Measurements from ENCODE around the gene ASH1L. TPM values are rescaled to one million over a fixed set of nuclear protein-coding genes. Genes with fewer than 3 reads are reported as not detected.
"Not testable (repeated sequence)": the region's sequence is repeated elsewhere in the genome, so short reads cannot be mapped to it uniquely, and the experiment has no call there.

Gene ASH1L
- total and polyA plus RNA-seq, 9 of the 15 experiments (the other 6 are each of a cell fraction or from before 2014, with no cell fraction given): 2.0 to 23.3 (median 14.6) TPM

DNA sequence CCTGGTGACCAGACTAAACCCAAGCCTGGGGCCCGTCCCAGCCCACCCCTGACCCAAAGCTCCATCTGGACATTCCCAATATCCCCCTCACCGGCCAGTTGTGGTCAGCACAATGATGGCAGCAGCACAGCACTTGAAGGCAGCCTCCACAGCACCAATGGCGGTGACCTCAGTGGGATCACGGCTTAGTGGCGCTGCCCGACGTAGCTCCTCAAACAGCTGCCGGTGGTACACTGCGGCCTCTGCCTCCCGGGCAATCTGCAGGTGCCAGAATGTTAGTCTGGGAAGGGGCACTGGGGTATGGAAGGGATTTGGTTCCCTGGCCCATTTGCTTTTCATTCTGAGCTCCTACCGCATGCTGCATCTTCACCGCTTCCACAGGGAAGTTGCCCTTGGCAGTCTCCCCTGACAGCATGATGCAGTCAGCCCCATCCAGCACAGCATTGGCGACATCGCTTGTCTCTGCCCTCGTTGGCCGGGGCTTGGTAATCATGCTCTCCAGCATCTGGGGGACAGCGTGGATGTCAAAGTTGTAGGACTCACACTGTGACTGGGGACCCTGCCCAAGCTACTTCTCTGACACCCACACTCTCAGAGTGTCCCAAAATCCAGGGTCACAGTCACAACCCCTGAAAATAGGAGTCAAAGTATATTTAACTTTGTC, 269.4 kb downstream of the ASH1L start:
- 87% methylated on average over 16 of the region's 17 CpGs for WGBS (ENCODE audit: insufficient coverage, low coverage, missing lambda C conversion rate)
- DNase-seq (ENCODE audit: extremely low read depth in 1 of 4, low spot score in 3 of 4): no peak
- ChIA-PET POLR2A (interaction anchor here (1.1 to 1.3 kb wide), 2 partner anchors 9 to 12 kb away, joined by 3 to 5 read pairs; partner anchors contain the start of gene PKLR), CTCF (ENCODE audit: low intra/inter-chr PET ratio) (no interaction called here)
- in situ Hi-C loops (cut with MboI): no loop called here
- peak overlapping the region in 1 of 2 experiments; percentile 68; a peak in 1 of 4 replicates for H3K9ac ChIP-seq (ENCODE audit: insufficient read depth in 1 of 2, low read depth in 2 of 2, low read length in 2 of 2)
- intact Hi-C loops (cut with micrococcal nuclease): no loop called here
- no peaks in the 10 kb centered on the region for H3K9me1 ChIP-seq (ENCODE audit: control insufficient read depth, insufficient read depth, low read length)
- TF ChIP-seq TAF1 (IDR thresholded peaks at IDR 0.05; ENCODE audit: control insufficient read depth, extremely low read depth, insufficient read depth, low read length, severe bottlenecking): no peak
- TF ChIP-seq ZNF75A (CRISPR knock-in tag; IDR thresholded peaks at IDR 0.05): no peak
- no peak for TF ChIP-seq MCM7 (IDR thresholded peaks at IDR 0.05)
- TF ChIP-seq RBFOX2 (IDR thresholded peaks at IDR 0.05; ENCODE audit: low read depth, low read length): 0 out of 2 replicates have a peak, but pooled peaks have one; percentile 15
- 0 out of 2 replicates have a peak, but pooled peaks have one; percentile 24 for TF ChIP-seq POLR2G (IDR thresholded peaks at IDR 0.05; ENCODE audit: low read depth, low read length)
- TF ChIP-seq JUN (IDR thresholded peaks at IDR 0.05; ENCODE audit: borderline replicate concordance, low read depth, low read length): no peak
- no peak for TF ChIP-seq JUN (CRISPR knock-in tag; IDR thresholded peaks at IDR 0.05; ENCODE audit: borderline replicate concordance)
- TF ChIP-seq ZNF124 (CRISPR knock-in tag; IDR thresholded peaks at IDR 0.05): no peak
- H3K9me3 ChIP-seq (replicated peaks; ENCODE audit: control insufficient read depth, insufficient read depth, low read depth, low read length): no peaks in the 10 kb centered on the region
- no peak for FAIRE-seq
- H3K4me2 ChIP-seq (ENCODE audit: insufficient read depth, low read length): no peak overlapping the region
- no peaks in the 10 kb centered on the region for H3K27me3 ChIP-seq (ENCODE audit: control insufficient read depth in 2 of 2, insufficient read depth in 2 of 2, low read length in 2 of 2)
- H3K79me2 ChIP-seq (ENCODE audit: control insufficient read depth, insufficient read depth, low read length): peaks cover 12% of the 10 kb centered on the region; the same call in 1 of the 3 replicates
- H4K20me1 ChIP-seq (replicated peaks; ENCODE audit: control insufficient read depth, insufficient read depth, low read length): no peaks in the 10 kb centered on the region
- H3K4me3 ChIP-seq: no peak overlapping the region
- peaks cover 66% of the 10 kb centered on the region for H3K36me3 ChIP-seq (ENCODE audit: control insufficient read depth, insufficient read depth, low read length)
- H3K27ac ChIP-seq (ENCODE audit: extremely low read depth, low read depth, low read length): no peak overlapping the region
- H3K4me1 ChIP-seq (replicated peaks in 1 of 2; ENCODE audit: control insufficient read depth in 2 of 2, insufficient read depth in 2 of 2, low read length in 2 of 2): peaks cover 5 to 28% of the 10 kb centered on the region in 2 experiments; a peak in 4 of 5 replicates
- no peak overlapping the region for H2AFZ ChIP-seq (ENCODE audit: low read depth, low read length)
- BruUV-seq (replicated peaks): no TSS peak
- no peak for ATAC-seq

DNA sequence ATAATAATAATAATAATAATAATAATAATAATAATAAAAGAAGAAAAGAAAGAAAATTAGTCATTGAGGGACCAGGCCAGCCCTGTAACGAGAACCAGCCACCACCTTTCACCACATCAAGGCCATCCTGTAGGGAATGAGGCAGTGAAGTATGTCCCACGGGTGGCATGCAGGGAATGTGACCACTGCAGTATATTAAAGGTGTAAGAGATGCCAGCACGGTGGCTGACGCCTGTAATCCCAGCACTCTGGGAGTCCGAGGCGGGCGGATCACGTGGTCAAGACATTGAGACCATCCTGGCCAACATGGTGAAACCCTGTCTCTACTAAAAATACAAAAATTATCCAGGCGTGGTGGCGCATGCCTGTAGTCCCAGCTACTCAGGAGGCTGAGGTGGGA, 271.6 kb downstream of the ASH1L start:
- WGBS (ENCODE audit: insufficient coverage, low coverage, missing lambda C conversion rate): 92% methylated on average over 10 of the region's 10 CpGs
- H3K4me3 ChIP-seq; BruUV-seq (replicated peaks); H3K27me3 ChIP-seq (ENCODE audit: control insufficient read depth in 2 of 2, insufficient read depth in 2 of 2, low read length in 2 of 2); in situ Hi-C loops (cut with MboI); H3K9ac ChIP-seq (ENCODE audit: insufficient read depth in 1 of 2, low read depth in 2 of 2, low read length in 2 of 2); H4K20me1 ChIP-seq (replicated peaks; ENCODE audit: control insufficient read depth, insufficient read depth, low read length); ATAC-seq; H3K4me2 ChIP-seq (ENCODE audit: insufficient read depth, low read length); intact Hi-C loops (cut with micrococcal nuclease); H2AFZ ChIP-seq (ENCODE audit: low read depth, low read length); FAIRE-seq; H3K9me1 ChIP-seq (ENCODE audit: control insufficient read depth, insufficient read depth, low read length); DNase-seq (ENCODE audit: extremely low read depth in 1 of 4, low spot score in 3 of 4); H3K9me3 ChIP-seq (replicated peaks; ENCODE audit: control insufficient read depth, insufficient read depth, low read depth, low read length); H3K79me2 ChIP-seq (ENCODE audit: control insufficient read depth, insufficient read depth, low read length); H3K27ac ChIP-seq (ENCODE audit: extremely low read depth, low read depth, low read length): not testable (repeated sequence)
- CTCF ChIA-PET (ENCODE audit: low intra/inter-chr PET ratio): interaction anchor here (0.6 kb wide), 1 partner anchor 47 kb away, joined by 3 read pairs; no protein-coding TSS in a partner anchor
- Histone ChIP-seq H3K36me3 (ENCODE audit: control insufficient read depth, insufficient read depth, low read length) (peaks cover 59% of the 10 kb centered on the region; the same call in 2 of the 3 replicates), H3K4me1 (replicated peaks in 1 of 2; ENCODE audit: control insufficient read depth in 2 of 2, insufficient read depth in 2 of 2, low read length in 2 of 2) (peaks cover 0 to 27% of the 10 kb centered on the region in 2 experiments; a peak in 2 of 5 replicates)
- POLR2A ChIA-PET: interaction anchor here (0.8 kb wide), 1 partner anchor 13 kb away, joined by 3 read pairs; no protein-coding TSS in a partner anchor
